Activated CD8-positive, alpha-beta memory T cell treated with anti-CD3 and anti-CD28 coated beads, Interleukin-2, amount 50 U/mL, for 48 hours (primary cell): ENCODE data around the gene BEX3.
A peak's percentile ranks its signal among the peaks of the same experiment; 100 is the strongest.
"Not testable (repeated sequence)": the region's sequence is repeated elsewhere in the genome, so short reads cannot be mapped to it uniquely, and the experiment has no call there.

Experiments used
- DNase-seq: peaks from one replicate; pipeline ENCODE4 v3.0.0-alpha.2; 2020

BEX3 gene

DNA sequence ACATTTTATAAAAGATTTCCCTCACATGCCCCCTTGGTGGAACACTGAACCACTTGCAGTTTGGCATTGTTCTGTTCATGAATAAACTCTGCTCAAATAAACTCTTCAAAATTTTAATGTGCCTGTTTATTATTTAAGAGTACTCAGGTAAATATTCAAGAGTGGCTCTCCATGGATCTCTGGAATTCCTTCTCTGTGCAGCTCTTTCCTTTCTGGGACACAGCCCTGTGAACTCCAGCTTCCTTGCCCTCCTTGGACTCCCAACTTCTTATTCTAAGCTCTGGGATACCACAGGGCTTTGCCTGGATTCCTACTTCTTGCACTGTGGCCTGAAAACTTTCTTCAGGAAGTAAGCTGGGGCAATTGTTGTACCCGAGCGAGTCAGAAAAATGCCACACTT, 8.3 kb downstream of the BEX3 start:
- DNase-seq = no peak

DNA sequence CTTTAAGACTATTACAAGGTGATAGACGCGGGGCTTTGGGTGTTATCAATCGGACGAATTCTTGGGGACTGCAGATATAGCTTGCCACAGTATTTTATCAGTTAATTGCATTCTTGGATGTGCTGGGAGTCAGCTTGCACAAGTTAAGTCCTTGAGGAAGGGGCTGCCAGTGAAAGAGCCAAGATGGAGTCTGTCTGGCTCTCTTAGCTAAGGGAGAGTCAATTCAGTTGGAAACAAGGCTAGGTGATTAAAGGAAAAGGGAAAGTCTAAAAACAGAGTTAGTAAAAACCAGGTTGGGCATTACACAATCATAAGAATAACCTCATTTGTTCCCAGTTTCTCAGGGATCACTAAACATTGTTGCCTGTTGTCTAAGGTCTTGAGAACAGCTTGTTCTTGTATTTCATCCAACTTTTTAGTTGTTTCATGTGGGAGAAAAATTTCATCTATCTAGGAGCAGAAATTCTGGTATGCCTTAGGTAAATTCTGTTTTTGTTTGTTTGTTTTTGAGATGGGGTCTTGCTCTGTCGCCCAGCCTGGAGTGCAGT, 9.0 kb downstream of the BEX3 start:
- not testable (repeated sequence) for DNase-seq

DNA sequence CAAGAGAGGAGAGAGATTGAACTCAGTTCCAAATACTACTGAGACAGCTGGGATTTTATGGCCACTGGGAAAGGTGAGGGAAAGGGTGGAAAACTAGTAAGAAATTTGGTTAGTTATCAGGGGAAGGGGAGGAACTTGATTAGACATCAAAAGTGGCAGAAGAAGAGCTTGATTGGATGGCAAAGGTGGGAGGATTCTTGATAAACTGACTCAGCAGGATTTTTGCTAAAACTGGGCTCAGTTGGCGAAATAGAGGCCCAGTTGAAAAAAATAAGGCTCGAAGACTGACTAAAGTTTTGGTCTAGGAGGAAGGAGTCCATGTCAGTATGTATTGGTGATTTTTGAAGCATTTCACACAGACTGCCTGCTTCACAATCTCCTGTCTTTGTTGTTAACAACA, 10.0 kb downstream of the BEX3 start:
- no peak for DNase-seq

DNA sequence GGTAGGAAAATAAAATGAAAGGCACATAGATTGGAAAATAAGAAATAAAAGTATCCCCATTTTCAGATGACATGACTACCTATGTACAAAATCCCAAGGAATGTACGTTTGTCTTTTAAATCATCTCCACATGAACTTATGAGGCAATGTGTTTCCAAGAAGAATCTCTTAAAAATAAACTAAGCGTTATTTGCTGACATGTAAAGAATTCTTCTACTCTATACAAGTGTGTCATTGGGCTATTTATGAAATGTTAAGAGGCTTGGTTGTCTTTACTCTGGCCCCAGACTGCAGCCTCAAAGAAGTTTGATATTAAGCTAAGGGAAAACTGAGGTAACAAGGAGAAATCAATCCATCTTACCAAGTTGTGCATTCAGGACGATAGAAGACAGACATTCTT, 17.1 kb downstream of the BEX3 start:
- DNase-seq = no peak

DNA sequence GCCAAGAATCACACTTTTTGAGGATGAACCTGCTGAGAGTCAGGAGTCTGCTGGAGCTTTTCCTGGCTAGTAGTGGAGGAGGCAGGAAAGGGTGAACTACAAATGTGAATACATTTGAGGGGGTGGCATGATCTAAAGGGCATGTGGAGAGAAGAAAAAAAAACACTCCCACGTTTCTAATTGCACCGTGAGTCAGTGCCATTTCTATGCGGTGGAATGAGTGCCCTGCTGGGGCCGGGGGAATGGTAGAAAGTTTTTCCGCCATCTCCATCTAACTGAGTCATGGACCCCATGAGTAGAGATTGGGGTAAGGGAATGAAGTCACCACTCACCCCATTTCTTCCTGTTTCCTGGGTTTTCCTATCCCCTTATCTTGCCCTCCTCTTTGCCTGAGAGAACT, 19.8 kb downstream of the BEX3 start:
- DNase-seq = no peak

DNA sequence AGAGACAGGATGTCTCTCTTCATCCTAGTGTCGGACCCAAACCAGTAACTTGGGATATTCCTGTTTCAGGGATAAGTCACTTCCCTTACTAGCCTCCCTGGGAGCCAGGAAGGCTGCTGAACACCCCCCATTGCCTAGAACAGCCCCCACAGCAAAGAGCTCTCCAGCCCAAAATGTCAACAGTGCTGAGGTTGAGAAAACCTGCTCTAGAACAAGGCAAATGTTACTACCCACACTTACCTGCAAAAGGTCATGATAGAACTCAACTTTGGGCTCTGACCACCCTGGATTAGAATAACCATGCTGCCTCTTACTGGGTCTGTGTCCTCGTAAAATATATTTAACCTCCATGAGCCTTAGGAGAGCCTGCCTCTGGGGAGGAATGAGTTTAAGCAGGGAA, 20.3 kb downstream of the BEX3 start:
- no peak for DNase-seq

DNA sequence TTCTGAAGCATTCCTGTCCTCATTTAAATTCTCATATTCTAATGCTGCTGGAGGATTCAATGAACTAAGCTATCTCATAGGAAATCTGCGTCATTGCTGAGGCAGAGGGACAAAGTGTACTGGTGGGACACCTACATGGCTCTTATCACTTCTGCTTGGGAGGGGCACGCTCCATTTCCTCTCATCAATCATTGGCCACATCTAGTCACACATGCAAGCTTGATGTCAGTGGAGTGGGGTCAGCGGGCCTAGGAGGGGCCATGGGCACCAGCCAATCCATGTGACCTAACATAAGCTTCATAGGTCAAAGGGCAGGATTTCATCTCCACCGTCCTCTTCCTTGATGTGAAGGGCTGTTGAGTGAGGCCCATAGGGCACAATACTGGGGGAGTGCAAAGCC, 21.4 kb downstream of the BEX3 start:
- DNase-seq = no peak

DNA sequence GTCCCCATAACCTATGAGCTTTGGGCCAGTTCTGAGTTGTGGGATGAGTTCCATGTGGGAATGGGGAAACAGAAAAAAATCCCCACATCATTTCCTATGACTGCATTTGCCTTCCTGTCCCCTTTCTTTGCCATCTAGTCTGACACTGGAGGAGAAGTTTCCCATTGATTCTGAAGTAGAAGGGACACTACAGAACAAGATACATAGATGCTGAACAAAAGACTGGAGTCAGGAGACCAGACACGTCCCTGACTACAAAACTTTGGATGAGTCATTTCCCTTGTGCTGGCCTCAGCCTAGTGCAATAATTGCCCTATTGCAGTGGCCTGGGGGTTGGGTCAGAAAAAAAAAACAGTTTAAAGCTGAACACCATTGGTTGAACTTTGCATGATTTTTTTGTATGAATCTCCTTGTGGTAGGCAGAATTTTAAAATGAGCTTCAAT, 22.1 kb downstream of the BEX3 start:
- no peak for DNase-seq

DNA sequence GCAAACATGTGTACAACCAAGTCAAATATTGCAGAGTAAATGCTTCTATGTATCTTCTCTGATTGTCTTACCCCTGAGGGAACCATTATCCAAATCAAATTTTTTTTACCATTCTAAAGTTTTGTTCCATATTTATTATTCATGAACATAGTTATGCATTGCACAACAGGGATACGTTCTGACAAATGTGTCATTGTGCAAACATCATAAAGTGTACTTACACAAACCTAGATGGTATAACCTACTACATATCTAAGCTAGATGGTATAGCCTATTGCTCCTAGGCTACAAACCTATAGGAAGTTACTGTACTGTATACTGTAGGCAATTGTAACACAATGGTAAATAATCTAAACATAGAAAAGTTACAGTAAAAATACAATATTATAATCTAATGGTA, 23.4 kb downstream of the BEX3 start:
- no peak for DNase-seq

DNA sequence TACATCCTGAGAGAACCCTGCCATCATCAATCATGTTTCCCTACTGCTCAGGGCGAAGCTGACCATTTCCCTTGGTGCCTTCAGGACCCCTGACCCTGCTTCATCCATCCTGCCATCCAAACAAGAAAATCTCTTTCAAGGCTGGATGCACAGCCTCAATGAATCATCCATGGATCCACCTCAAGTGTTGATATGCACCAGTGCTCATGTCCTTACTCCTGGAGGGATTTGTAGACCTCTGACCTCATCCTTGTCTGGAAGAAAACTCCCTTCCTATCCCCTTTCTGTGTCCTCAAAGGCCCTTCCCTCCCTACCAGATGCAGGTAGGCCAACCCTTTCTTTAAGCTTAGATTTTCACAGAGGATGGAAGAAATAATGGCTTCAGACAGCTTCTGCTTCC, 24.6 kb downstream of the BEX3 start:
- DNase-seq = no peak

DNA sequence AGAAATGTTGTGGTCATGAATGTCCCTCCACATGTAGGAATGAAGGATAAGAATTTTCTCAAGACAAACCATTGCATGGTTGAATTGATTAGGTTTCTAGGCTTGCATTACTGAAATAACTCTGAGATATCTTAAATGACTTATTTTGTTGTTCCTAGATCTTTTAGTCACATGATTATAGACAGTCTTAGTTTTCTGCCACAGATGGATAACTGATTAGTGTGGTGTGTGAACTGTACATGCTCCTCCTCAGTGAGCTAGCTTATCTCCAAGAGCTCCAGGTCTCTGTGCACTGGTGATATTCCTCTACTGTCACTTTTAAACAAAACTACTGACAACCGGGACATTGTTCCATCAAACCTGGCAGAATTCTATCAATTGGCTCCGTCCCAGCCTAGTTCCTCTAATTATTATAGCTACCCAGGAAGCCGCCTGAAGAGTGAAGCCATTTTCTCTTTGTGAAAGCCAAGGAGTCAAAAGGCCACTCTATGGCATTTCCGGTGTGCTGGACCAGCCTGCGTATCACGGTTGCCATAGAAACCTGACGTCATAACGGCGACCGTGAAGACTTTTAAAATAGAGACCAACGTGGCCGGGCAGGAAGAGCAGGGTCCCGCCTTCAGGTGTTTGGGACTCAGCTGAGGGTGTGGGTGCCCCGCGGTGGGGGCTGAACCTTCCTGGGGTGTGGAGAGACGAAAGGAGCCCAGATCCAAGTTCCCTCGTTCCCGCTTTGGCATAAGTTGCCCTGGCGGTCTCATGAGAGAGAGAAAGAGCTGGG, 28.1 kb downstream of the BEX3 start:
- peak; percentile 73 for DNase-seq

DNA sequence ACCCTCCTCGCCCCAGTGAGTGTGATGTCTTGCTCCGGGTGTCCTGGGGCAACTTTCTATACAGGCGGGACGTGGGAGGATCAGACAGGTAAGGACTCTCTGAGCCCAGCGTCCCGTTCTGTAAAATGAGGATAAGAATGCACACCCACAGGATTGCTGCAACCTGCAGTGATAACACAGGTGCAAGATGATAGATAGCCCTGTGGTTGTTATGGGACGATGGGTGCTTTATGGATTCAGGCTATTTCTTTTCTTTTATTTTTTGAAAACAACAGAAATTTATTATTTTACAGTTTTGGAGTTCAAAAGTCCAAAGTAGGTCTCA, 28.6 kb downstream of the BEX3 start:
- DNase-seq = no peak

DNA sequence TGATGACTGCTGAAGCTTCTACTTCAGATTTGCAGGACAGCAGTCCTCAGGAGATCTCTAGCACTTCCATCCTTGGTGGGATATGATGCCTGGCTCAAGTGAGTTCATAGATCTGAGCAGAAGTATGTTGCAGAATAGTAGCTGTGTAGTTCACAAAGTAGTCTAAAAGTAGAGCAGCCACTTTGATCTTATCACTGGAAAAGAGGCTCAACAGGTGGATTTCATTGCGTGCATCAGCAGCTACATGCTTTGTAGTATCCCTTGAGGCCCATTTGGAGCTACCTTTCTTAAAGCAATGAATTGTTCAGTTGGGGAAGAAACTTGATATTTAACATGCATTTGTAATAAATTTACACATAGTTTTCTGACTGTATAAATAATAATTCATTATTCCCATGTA, 29.9 kb downstream of the BEX3 start:
- DNase-seq = no peak

DNA sequence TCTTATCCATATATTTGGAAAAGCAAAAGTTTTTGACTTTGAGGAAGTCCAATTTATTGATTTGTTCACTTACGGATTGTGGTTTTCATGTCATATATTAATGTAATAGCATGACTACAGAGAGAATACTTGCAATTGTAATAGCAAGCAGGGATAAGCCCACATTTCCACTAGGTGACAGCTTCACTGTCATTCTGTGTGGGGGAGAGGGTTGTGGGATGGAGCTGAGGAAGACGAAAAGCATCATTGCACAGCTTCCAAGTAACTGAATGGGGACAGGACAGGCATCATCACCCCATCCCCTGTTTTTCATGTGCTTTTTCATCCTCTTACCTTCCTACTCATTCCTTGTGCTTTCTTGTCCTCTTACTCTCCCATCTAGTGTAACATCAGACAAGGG, 31.4 kb downstream of the BEX3 start:
- no peak for DNase-seq

DNA sequence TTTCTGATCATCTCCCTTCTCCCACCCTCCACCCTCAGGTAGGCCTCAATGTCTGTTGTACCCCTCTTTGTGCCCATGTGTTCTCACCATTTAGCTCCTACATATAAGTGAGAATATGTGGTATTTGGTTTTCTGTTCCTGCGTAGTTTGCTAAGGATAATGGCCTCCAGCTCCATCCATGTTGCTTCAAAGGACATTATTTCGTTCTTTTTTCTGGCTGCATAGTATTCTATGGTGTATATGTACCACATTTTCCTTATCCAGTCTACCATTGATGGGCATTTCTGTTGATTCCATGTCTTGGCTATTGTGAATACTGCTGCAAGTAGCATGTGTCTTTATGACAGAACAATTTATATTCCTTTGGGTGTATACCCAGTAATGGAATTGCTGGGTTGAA, 35.4 kb downstream of the BEX3 start:
- DNase-seq = not testable (repeated sequence)

DNA sequence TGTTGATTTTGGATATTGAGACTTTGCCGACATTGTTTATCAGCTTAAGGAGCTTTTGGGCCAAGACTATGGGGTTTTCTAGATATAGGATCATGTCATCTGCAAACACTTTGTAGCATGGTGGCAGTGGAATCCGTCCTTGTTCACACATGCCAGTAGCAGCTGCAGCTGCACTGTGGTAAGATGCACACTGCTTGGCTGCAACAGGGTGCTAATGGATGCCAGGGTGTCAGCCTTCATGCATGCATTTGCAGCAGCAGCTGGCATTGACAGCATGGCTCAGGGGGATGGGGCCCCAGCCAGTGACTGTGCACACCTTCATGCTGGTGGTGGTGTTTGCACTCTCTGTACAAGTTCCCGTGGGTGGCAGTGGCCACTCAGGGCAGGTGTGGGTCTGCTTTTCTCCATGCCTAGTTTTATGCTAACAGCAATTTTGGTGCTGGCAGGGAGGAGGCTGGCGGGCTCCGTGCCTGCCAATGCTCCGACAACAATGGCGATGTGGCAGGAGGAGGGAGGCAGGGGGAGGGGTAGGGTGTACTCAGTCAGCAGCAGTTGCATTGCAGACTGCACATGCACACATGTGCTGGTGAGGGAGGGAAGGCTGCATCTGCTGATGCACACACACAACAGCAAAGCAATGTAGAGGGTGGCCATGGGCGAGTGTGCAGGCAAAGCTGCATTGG, 37.5 kb downstream of the BEX3 start:
- DNase-seq = no peak

DNA sequence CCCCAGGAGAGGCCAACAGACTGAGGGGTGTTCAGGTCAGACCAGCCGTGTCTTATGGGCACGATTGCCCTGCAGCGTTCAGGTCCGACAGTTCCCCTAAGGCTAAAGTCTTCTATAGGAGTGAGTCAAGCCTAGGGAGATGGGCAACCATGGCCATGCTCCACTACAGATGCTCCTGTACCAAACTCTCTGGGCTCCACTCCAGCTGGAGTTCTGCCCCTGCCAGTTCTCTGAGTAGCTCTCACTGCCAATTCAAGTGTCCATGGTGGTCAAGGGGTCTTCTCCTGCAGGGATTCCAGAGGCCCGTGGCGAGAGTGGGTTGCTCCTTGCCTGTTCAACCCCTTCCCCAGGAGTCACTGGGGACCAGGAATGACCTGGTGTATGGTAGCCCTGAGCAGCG, 38.2 kb downstream of the BEX3 start:
- no peak for DNase-seq

DNA sequence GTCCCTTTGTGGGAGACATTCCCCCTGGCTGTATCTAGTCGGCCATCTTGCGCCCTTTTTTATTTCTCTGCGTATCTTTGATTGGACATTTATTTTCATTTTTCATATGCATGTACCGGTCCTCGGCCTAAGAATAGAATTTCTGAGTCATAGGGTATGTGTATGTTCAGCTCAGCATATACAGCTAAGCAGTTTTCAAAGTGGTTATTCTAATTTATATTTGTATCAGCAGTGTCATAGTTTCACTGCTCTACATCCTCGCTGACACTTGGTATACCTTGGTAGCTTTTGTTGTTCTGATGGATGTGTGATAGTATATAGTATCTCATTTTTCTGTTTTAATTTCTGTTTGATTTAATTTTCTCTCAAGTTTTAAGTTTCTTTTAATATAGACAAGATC, 38.7 kb downstream of the BEX3 start:
- no peak for DNase-seq

DNA sequence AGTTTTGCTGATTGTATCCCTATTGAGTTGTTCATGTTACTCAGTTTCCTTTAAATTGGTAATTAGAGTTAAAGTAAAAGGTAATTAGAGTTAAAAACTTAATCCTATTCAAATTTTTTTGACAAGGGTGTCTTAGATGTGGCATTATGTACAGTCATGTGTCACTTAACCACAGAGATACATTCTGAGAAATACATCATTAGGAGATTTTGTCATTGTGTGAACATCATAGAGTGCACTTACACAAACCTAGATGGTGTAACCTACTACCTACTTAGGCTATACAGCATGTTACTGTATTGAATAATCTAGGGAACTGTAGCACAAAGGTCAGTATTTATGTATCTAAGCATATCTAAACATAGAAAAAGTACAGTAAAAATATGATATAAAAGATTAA, 39.2 kb downstream of the BEX3 start:
- DNase-seq = no peak

DNA sequence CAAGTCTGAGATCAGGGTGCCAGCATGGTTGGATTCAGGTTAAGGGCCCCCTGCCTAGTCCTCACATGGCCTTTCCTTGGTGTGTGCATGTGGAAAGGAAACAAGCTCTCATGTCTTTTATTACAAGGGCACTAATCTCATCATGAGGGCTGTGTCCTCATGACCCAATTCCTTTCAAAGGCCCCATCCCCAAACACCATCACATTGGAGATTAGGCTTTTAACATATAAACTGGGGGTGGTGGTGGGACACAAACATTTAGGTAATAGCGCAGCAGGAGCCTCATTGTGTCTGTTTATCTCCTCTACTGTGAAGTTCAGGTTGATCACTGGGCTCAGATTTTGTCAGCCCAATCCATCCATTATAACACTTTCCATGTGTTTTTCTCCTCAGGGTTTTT, 41.0 kb downstream of the BEX3 start:
- no peak for DNase-seq

DNA sequence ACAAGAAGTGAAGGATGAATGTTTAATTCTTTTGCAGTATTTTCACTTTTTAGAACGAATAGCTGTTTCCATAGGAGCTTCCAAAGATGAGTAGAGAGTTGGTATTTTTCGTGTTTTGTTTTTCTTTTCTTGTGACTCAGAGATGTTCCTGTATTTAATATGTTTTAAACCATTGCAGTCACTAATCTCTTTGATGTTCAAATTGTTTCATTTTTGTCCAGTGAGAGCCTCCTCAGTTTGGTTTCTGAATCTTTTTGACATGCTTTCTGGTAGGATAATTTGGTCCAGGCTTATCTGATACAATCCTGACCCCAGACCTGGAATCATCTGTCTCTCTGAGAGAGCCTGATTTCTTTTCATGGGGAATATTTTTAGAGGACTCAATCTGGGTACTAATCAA, 41.6 kb downstream of the BEX3 start:
- DNase-seq = no peak

DNA sequence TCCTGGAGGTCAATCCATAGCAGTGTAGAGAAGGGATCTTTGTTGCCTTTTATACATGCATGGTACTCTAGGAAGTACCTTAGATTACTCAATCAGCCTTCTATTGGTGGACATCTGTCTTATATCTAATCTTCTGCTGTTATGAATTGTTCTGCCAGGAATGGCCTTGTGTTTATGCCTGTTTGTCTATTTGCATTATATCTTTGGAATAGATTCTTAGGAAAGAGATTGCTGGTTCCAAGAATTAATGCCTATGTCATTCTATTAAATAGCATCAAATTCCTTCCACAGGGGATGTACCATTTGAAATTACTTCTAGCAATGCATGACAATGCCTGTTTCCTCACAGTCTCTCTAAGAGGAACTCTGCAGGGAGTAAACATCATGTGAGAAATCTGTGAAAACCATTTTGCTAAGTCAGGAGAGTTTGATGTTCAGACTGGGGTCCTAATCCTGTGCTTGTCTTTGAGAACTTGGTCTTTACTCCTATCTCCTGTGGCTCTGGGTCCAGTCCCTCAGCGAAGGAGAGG, 42.5 kb downstream of the BEX3 start:
- DNase-seq = no peak

DNA sequence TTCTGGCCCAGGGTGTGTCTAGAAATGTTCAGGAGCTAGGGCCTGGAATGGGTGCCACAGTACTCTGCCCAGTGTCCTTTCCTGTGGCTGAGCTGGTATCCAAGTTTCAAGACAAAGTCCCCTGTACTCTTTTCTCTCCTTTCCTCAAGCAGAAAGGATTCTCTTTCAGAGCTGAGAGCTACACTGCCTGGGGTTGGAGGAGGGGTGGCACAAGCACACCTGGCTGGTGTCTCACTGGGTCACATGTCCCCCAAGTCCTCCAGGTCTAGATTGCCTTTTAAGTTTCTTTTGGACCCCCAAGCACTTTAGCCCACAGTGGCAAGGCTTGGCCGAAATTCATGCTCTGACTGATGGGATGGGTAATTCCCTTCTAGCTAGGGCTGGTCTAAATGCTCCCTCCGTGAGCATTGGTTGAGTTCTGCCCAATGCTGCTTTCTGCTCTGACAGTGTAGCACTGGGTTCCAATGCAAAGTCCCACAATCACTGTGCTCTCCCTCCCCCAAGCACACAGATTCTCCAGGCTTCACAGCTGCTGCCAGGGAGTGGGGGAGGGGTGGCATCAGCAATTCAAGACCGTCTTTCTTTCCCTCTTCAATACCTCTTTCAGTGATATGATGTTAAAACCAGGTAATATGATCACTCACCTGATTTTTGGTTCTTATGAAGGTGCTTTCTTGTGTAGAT, 47.8 kb downstream of the BEX3 start:
- no peak for DNase-seq
